Hepatocyte (in vitro differentiated cells): Measurements from ENCODE around the gene XAF1.

ENCODE experiments used
- CTCF ChIP-seq: fragments of 200-600 bp; sonication (generic); IDR thresholded peaks from 2 replicates; pipeline ENCODE4 v1.5.1; 2016; ENCODE audit warnings: antibody characterized with exemption, mild to moderate bottlenecking; ENCODE audit not compliant: poor library complexity
- EZH2 ChIP-seq: fragments of 200-600 bp; sonication (generic); IDR thresholded peaks from 2 replicates; pipeline ENCODE4 v1.6.1; 2016; ENCODE audit warnings: antibody characterized with exemption, mild to moderate bottlenecking, borderline replicate concordance

DNA sequence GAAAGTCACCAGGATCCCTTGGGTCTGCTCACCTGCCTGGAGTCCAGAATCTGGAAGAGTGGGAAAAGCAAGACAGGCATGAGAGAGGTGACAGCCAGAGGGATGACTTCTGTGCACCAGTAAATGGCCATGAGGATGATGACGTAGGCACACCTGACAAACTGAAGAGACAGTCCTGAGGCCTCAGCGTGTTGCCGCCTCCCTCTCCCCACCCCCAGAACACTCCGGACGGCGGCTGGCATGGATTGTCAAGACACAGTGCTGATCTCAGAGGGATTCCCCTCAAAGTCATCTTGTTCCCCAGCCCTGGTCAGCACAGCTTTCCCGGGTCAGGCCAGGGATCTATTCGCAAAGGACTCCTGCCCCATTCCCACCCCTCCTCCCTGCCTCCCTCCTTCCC is 48.9 kb upstream of the XAF1 start:
- TF ChIP-seq CTCF (no peak), EZH2 (no peak)
